Ectodermal cell (in vitro differentiated cells): ENCODE results near the gene PRAMEF9.
"Not testable (repeated sequence)": the region's sequence is repeated elsewhere in the genome, so short reads cannot be mapped to it uniquely, and the experiment has no call there.

Experiments used
- H3K27ac ChIP-seq: 2 replicates; pipeline ENCODE4 v1.7.0; 2013; ENCODE audit warnings: mild to moderate bottlenecking, low read depth, low read length; ENCODE audit not compliant: insufficient read depth, poor library complexity, severe bottlenecking
- H3K27me3 ChIP-seq: 2 replicates; pipeline ENCODE4 v1.7.0; 2013; ENCODE audit warnings: mild to moderate bottlenecking, low read length; ENCODE audit not compliant: insufficient read depth, control insufficient read depth, poor library complexity, severe bottlenecking
- H3K36me3 ChIP-seq: one replicate; pipeline ENCODE4 v1.7.0; 2013; ENCODE audit warnings: low read length; ENCODE audit not compliant: control insufficient read depth, insufficient read depth
- H3K4me1 ChIP-seq: one replicate; pipeline ENCODE4 v1.7.0; 2013; ENCODE audit warnings: low read length; ENCODE audit not compliant: control insufficient read depth, insufficient read depth
- H3K4me3 ChIP-seq: 2 replicates; pipeline ENCODE4 v1.7.0; 2013; ENCODE audit warnings: low read depth, low read length, control low read depth; ENCODE audit not compliant: insufficient read depth
- H3K9me3 ChIP-seq: 2 replicates; pipeline ENCODE4 v1.7.0; 2013; ENCODE audit warnings: mild to moderate bottlenecking, low read length, moderate library complexity; ENCODE audit not compliant: control insufficient read depth
- WGBS, 2 experiments: methylation state at CpG; one replicate each; pipeline ENCODE4 v1.1.7; 2013; ENCODE audit warnings: missing lambda C conversion rate in 2 of 2; 5-methylcytosine and 5-hydroxymethylcytosine counted together

The PRAMEF9 gene

DNA sequence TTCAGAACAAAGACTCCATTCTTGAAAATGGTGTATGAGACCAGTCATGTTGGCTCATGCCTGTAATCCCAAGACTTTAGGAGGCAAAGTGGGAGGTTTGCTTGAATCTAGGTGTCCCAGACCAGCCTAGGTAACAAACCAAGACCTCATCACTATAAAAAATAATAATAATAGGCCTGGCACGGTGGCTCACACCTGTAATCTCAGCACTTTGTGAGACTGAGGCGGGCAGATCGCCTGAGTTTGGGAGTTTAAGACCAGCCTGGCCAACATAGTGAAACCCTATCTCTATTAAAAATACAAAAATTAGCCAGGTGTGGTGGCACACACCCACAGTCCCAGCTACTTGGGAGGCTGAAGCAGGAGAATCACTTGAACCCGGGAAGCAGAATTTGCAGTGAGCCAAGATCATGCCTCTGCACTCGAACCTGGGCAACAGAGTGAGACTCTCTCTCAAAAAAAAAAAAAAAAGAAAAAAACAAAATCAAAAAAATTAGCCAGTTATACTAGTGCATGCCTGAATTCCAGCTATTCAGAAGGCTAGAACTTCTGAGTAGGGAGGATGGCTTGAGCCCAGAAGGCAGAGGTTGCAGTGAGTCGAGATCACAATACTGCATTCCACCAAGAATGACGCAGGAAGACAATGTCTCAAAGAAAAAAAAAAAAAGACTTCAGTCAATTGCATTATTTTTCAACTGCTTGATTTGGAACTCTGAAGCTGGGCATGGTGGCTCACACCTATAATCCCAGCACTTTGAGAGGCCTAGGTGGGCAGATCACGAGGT lies 55.8 kb downstream of the PRAMEF9 start:
- peaks cover 16% of the 10 kb centered on the region for H3K9me3 ChIP-seq
- not testable (repeated sequence) for H3K4me1 ChIP-seq, H3K27me3 ChIP-seq, H3K36me3 ChIP-seq, H3K27ac ChIP-seq, H3K4me3 ChIP-seq
- 66 to 72% methylated on average over 8 of the region's 8 CpGs for WGBS, 2 experiments

GRCh38 chr1:13228343-13228781 lies 56.7 kb downstream of the PRAMEF9 start:
- Histone ChIP-seq H3K27me3 (no peaks in the 10 kb centered on the region), H3K9me3 (peaks cover 16% of the 10 kb centered on the region), H3K27ac (no peak overlapping the region), H3K4me1 (no peaks in the 10 kb centered on the region), H3K4me3 (no peak overlapping the region), H3K36me3 (no peaks in the 10 kb centered on the region)
- WGBS, 2 experiments: 71 to 74% methylated on average over 7 of the region's 7 CpGs
